ENCODE results near the gene FSTL3.
A peak's percentile ranks its signal among the peaks of the same experiment; 100 is the strongest.

The FSTL3 gene

DNA sequence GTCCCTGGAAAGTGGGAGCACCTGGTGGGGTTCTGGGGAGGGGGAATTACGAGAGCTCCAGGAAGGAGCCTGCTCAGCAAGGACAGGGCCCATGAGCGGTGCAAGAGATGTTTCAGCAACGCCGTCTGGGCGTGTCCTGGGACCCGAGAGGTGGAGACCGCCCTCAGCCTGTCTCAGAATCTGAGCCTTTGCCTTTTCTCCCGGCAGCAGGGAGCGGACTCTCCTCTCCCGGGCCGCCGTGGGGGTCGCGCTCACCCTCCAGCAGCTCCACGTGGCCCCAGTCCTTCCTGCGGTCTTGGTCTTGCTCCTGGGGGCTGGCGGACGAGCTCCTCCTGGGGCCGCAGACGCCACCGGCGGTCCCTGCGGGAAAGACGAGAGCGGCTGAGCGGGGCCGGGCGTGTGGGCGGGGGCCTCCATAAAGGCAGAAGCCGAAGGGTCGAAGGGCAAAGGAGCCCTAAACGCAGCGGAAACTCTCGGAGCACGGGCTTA, 43.6 kb upstream of the FSTL3 start:
- ATAC-seq (ENCODE audit: low read depth) (peak; percentile 64), DNase-seq (ENCODE audit: low spot score) (no peak)
- H3K36me3 ChIP-seq (ENCODE audit: low read depth) = peaks cover 27% of the 10 kb centered on the region

DNA sequence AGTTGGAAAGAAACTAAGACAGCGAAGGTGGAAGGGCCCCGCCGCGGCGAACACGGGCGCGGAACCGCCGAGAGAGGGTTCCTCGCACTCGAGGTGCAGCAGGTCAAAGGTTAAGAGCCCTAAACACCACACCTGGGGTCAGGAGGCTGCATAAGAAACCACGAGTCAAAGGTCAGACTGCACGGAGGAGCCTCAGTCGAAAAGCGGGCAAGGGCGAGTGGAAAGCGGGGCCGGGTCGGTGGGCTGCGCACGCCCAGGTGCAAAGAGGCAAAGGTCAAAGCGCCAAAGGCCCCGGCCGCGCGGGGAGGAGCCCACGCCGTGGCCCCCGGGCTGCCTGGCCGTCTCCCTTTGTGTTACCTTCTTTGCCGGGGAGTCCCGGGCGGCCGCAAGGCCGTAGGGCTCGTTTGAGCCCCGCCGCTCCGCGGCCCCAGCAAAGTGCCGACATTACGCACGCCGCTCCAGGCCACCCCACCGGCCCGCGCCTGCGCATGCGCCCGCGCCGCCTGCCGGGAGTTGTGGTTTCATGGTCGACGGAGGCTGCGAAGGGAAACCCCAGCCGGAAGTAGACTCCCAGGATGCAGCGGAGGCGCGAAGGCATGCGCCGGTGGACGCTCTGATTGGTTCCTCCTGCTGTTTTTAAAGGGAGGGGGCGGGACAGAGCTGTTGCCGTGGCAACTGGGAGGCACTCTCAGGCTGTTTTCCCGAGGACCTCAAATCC, 43.0 kb upstream of the FSTL3 start, which contains the start of gene POLRMT:
POLRMT (minus strand) TSS at position 470 of the 718 bp plus-strand sequence; CDS start at position 445, 25 bp downstream.
- TF ChIP-seq, protein P1, sequence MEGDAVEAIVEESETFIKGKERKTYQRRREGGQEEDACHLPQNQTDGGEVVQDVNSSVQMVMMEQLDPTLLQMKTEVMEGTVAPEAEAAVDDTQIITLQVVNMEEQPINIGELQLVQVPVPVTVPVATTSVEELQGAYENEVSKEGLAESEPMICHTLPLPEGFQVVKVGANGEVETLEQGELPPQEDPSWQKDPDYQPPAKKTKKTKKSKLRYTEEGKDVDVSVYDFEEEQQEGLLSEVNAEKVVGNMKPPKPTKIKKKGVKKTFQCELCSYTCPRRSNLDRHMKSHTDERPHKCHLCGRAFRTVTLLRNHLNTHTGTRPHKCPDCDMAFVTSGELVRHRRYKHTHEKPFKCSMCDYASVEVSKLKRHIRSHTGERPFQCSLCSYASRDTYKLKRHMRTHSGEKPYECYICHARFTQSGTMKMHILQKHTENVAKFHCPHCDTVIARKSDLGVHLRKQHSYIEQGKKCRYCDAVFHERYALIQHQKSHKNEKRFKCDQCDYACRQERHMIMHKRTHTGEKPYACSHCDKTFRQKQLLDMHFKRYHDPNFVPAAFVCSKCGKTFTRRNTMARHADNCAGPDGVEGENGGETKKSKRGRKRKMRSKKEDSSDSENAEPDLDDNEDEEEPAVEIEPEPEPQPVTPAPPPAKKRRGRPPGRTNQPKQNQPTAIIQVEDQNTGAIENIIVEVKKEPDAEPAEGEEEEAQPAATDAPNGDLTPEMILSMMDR (IDR thresholded peaks at IDR 0.05; ENCODE audit: poor library complexity, severe bottlenecking) = no peak
- H3K36me3 ChIP-seq (ENCODE audit: low read depth) = peaks cover 23% of the 10 kb centered on the region
- peak within 1 kb of the TSS; percentile 68 for H3K4me3 ChIP-seq (ENCODE audit: severe bottlenecking)
- no peaks in the 10 kb centered on the region for H3K27me3 ChIP-seq (ENCODE audit: insufficient read depth, poor library complexity, severe bottlenecking)
- H3K27ac ChIP-seq (ENCODE audit: poor library complexity, severe bottlenecking) = peak within 1 kb of the TSS; percentile 46
- ATAC-seq (ENCODE audit: low read depth) = peak; percentile 91
- DNase-seq (ENCODE audit: low spot score) = peak; percentile 96
- no peaks in the 10 kb centered on the region for H3K9me3 ChIP-seq (ENCODE audit: severe bottlenecking)
- peaks cover 2% of the 10 kb centered on the region for H3K4me1 ChIP-seq (ENCODE audit: insufficient read depth, poor library complexity, severe bottlenecking)

More for the DNA sequence above, 43.6 kb upstream of the FSTL3 start:
- Histone ChIP-seq H3K27me3 (ENCODE audit: insufficient read depth, poor library complexity, severe bottlenecking) (no peaks in the 10 kb centered on the region), H3K4me1 (ENCODE audit: insufficient read depth, poor library complexity, severe bottlenecking) (peaks cover 2% of the 10 kb centered on the region), H3K27ac (ENCODE audit: poor library complexity, severe bottlenecking) (peak overlapping the region; percentile 46), H3K4me3 (ENCODE audit: severe bottlenecking) (peak overlapping the region; percentile 68), H3K9me3 (ENCODE audit: severe bottlenecking) (no peaks in the 10 kb centered on the region)
- TF ChIP-seq, protein P1 (IDR thresholded peaks at IDR 0.05; ENCODE audit: poor library complexity, severe bottlenecking) = no peak

DNA sequence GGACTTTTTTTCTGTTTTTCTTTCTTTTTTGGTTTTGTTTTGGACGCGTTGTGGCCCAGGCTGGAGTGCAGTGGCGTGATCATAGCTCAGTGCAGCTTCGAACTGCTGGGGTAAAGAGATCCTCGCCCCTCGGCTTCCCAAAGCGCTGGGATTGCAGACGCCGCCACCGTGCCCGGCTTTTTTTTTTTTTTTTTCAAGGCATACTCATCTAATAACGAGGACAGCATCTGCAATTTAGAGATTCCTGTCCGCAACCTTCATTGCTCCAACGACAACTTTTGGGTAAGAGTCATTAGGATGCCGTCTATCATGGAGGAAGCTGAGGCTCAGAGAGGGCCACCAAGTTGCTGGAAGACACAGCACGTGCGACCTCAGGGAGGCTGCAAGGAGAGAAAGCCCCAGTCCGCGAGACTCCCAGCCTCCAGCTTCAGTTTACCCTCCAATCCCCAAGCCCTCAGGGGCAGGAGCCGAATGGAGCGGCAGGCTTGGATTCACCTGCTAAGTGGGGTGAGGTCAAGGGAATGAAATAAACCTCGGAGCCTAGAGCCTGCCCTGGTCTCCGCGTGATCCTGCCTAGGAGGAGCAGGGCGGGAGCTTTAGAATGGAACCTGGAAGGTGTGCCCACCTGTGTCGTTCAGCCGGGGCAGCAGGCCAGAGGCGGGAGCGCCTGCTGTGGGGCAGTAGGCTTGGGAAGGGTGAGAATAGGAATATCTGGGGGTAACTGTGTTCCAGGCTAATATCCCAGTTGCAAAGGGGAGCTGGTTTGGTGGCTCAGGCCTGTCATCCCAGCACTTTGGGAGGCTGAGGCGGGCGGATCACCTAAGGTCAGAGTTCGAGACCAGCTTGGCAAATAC, 42.2 kb upstream of the FSTL3 start:
- Histone ChIP-seq H3K9me3 (ENCODE audit: severe bottlenecking) (no peaks in the 10 kb centered on the region), H3K27ac (ENCODE audit: poor library complexity, severe bottlenecking) (peak overlapping the region; percentile 46), H3K4me1 (ENCODE audit: insufficient read depth, poor library complexity, severe bottlenecking) (peaks cover 2% of the 10 kb centered on the region), H3K4me3 (ENCODE audit: severe bottlenecking) (peak overlapping the region; percentile 68), H3K36me3 (ENCODE audit: low read depth) (peaks cover 16% of the 10 kb centered on the region; the same call in 1 of the 2 replicates), H3K27me3 (ENCODE audit: insufficient read depth, poor library complexity, severe bottlenecking) (no peaks in the 10 kb centered on the region)
- TF ChIP-seq, protein P1 (IDR thresholded peaks at IDR 0.05; ENCODE audit: poor library complexity, severe bottlenecking) = no peak
- ATAC-seq (ENCODE audit: low read depth) (no peak), DNase-seq (ENCODE audit: low spot score) (no peak)

DNA sequence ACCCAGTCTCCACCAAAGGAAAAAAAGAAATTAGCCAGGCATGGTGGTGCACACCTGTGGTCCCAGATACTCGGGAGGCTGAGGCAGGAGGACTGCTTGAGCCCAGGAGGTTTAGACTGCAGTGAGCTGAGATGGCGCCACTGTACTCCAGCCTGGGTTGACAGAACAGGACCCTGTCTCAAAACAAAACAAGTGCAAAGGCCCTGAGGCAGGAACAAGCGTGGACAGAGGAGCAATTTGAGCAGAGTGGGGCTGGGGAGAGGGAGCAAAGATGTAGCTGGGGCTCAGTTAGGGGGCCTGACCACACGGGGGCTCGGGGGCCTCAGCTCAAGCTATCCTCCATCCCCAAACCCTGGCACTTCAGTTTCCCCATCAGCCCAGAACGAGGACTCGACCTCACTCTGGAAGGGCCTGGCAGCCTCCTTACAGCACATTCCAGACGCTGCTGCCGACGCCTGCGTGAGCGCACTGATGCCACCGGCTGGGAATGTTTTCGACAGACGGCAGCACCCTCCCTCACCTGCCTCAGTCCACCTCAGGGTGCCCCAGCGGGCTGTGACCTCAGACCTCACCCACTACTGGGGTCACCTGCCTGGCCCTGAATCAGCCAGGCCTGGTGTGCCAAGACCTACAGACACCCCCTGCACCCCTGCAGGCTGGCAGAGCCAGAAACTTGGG, 41.1 kb upstream of the FSTL3 start:
- H3K9me3 ChIP-seq (ENCODE audit: severe bottlenecking) = no peaks in the 10 kb centered on the region
- ATAC-seq (ENCODE audit: low read depth) (no peak), DNase-seq (ENCODE audit: low spot score) (no peak)
- H3K27ac ChIP-seq (ENCODE audit: poor library complexity, severe bottlenecking) = no peak overlapping the region
- H3K36me3 ChIP-seq (ENCODE audit: low read depth) = peaks cover 12% of the 10 kb centered on the region; the same call in 1 of the 2 replicates
- no peaks in the 10 kb centered on the region for H3K27me3 ChIP-seq (ENCODE audit: insufficient read depth, poor library complexity, severe bottlenecking)
- TF ChIP-seq, protein P1 (IDR thresholded peaks at IDR 0.05; ENCODE audit: poor library complexity, severe bottlenecking) = no peak
- H3K4me3 ChIP-seq (ENCODE audit: severe bottlenecking) = no peak overlapping the region
- H3K4me1 ChIP-seq (ENCODE audit: insufficient read depth, poor library complexity, severe bottlenecking) = peaks cover 2% of the 10 kb centered on the region
